BJ (cell line): ENCODE measurements around the gene NAA80. TPM values are rescaled to one million over a fixed set of nuclear protein-coding genes. Genes with fewer than 3 reads are reported as not detected.

Experiments used
- CTCF ChIA-PET: fragments of 350-600 bp; formaldehyde crosslinking; extraction: SDS; loops from one replicate; lab custom pipeline; 2021; ENCODE audit warnings: antibody characterized with exemption, inconsistent platforms; lab: Yijun Ruan, JAX
- POLR2A ChIA-PET: fragments of 300-600 bp; sonication (Branson Sonifier 250); formaldehyde crosslinking; extraction: SDS; loops from one replicate; lab custom pipeline; 2021; ENCODE audit warnings: antibody characterized with exemption; lab: Charles Lee
- DNase-seq: peaks from one replicate; pipeline ENCODE4 v3.0.0-alpha.2; 2011; ENCODE audit warnings: low read depth
- H3K27me3 ChIP-seq: 2 replicates; pipeline ENCODE4 v1.6.0; 2011; ENCODE audit warnings: low read length; ENCODE audit not compliant: control insufficient read depth, insufficient read depth
- H3K36me3 ChIP-seq: 2 replicates; pipeline ENCODE4 v1.5.1; 2011; ENCODE audit warnings: low read length; ENCODE audit not compliant: control insufficient read depth, insufficient read depth
- H3K4me3 ChIP-seq: 2 replicates; pipeline ENCODE4 v1.5.1; 2011; ENCODE audit warnings: low read depth, mild to moderate bottlenecking, control low read depth, low read length
- CTCF ChIP-seq: IDR thresholded peaks from 2 replicates; pipeline ENCODE4 v1.5.1; 2011; ENCODE audit warnings: low read depth, mild to moderate bottlenecking, control low read depth, inconsistent platforms, low read length, moderate library complexity; ENCODE audit not compliant: insufficient read depth
- polyA plus RNA-seq: library from polyadenylated mRNA; depleted of rRNA; stranded (reverse); fragments of >200 nt; gene quantifications from 2 replicates; pipeline ENCODE4 v1.2.3, GENCODE V29; 2011; rRNA removed

Gene NAA80
- polyA plus RNA-seq, 1 experiment: 5.8 TPM

DNA sequence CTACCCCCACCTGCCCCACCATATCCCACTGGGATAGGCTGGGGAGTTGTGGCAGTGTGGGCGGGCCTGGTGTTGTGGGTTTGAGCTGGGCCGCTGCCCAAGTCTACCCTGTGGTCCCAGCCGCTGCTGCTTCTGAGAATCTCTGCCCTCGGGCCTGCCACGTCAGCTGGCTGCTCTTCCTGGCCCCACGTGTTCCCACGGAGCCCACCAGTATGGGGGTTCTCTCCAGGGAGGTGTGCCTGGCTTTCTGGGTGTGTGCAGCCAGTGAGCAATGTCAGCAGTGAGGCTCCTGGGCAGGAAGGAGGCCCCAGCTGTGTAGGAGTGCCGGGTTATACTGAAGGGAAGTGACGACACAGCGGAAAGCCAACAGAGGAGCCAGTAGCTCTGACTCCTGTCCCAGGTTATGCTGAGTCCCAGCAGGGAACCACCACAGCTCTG is 52.7 kb downstream of the NAA80 start:
- peaks cover 11% of the 10 kb centered on the region for H3K36me3 ChIP-seq
- TF ChIP-seq CTCF: no peak
- peak; percentile 85 for DNase-seq

More for the DNA sequence above, 52.7 kb downstream of the NAA80 start:
- POLR2A ChIA-PET: interaction anchor here (0.9 to 1.3 kb wide), 3 partner anchors 8 to 12 kb away, joined by 3 to 7 read pairs (median 4); partner anchors contain the start of gene GNAI2
- CTCF ChIA-PET: interaction anchor here (0.6 to 4.9 kb wide), 33 partner anchors 9 to 304 kb away, joined by 3 to 51 read pairs (median 4); partner anchors contain the start of genes GNAI2, GNAT1, HYAL3 and IFRD2
- H3K27me3 ChIP-seq: no peaks in the 10 kb centered on the region
- no peak overlapping the region for H3K4me3 ChIP-seq

Other genes starting within 250 kb of the NAA80 start
- 171 and 205 TPM in 2 replicates for gene RBM5, start 210.5 kb downstream of the NAA80 start, polyA plus RNA-seq
- gene SEMA3F, start 144.1 kb downstream of the NAA80 start, polyA plus RNA-seq: 7.4 and 11.4 TPM in 2 replicates
- gene GNAT1, start 107.8 kb downstream of the NAA80 start, polyA plus RNA-seq: not detected in 2 replicates
- gene SLC38A3, start 94.1 kb downstream of the NAA80 start, polyA plus RNA-seq: 0.17 and 0.22 TPM in 2 replicates
- 574 and 887 TPM in 2 replicates for gene GNAI2, start 63.2 kb downstream of the NAA80 start, polyA plus RNA-seq
- gene SEMA3B, start 30.3 kb downstream of the NAA80 start, polyA plus RNA-seq: 32.7 and 59.0 TPM in 2 replicates
- gene LSMEM2, start 20.3 kb downstream of the NAA80 start, polyA plus RNA-seq: not detected in 2 replicates
- 22.0 and 56.7 TPM in 2 replicates for gene IFRD2, start 7.0 kb downstream of the NAA80 start, polyA plus RNA-seq
- gene HYAL3, start within 50 bp of the NAA80 start, polyA plus RNA-seq: 7.1 and 8.5 TPM in 2 replicates
- 0.10 and 0.12 TPM in 2 replicates for gene HYAL1, start 4.2 kb upstream of the NAA80 start, polyA plus RNA-seq
- 40.4 and 63.2 TPM in 2 replicates for gene HYAL2, start 23.3 kb upstream of the NAA80 start, polyA plus RNA-seq
- gene TUSC2, start 28.8 kb upstream of the NAA80 start, polyA plus RNA-seq: 33.8 and 38.9 TPM in 2 replicates
- 55.2 and 80.2 TPM in 2 replicates for gene RASSF1, start 41.4 kb upstream of the NAA80 start, polyA plus RNA-seq
- gene ZMYND10, start 46.3 kb upstream of the NAA80 start, polyA plus RNA-seq: 0.65 and 1.3 TPM in 2 replicates
- gene NPRL2, start 51.4 kb upstream of the NAA80 start, polyA plus RNA-seq: 31.4 and 45.0 TPM in 2 replicates
- 22.3 and 39.3 TPM in 2 replicates for gene CYB561D2, start 51.5 kb upstream of the NAA80 start, polyA plus RNA-seq
- gene TMEM115, start 60.1 kb upstream of the NAA80 start, polyA plus RNA-seq: 47.0 and 75.4 TPM in 2 replicates
- 0.04 and 0.11 TPM in 2 replicates for gene CACNA2D2, start 204.2 kb upstream of the NAA80 start, polyA plus RNA-seq